ENCODE data around the gene CDH23.

The CDH23 gene

GRCh38 chr10:71735709-71736569, 339.2 kb downstream of the CDH23 start:
- peak; percentile 63 for DNase-seq

DNA sequence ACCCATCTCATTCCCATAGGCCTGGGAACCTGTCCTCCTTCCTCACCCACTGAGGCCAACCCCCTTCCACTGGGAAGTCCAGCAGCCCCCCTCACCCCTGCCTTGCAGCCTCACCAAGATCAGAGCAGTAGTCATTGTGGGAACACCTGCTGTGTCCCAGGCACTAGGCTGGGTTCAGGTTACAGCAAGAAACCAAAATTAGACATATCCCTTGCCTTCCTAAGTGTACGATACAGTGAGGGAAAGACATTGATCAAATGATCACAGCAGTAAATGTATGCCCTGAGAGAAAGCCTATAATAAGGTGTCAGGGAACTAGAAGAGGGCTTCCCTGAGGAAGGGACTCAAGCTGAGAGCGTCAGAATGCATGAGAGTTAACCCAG, 339.8 kb downstream of the CDH23 start:
- no peak for DNase-seq

- no peak for DNase-seq
These were observed 340.5 kb downstream of the CDH23 start for GRCh38 chr10:71737001-71737833.

DNA sequence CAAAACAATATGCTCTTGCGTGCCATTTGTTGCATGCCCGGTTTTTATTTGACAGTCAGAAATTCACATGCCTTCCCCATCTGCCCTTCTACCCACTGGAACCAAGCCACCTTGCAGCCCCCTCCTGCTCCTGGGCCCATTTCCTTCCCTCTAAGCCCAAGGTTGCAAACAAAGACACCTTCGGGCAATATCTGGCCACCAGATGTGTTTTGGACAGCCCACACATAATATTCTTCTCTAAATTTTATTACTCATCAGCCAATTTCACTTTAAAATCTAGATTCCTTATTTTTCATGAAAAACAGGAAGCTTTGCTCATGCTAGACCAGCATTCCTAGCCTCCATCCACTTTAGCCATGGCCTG, 341.1 kb downstream of the CDH23 start:
- DNase-seq, result no peak

- DNase-seq, result no peak
These were observed 342.7 kb downstream of the CDH23 start for GRCh38 chr10:71739358-71739900.

DNA sequence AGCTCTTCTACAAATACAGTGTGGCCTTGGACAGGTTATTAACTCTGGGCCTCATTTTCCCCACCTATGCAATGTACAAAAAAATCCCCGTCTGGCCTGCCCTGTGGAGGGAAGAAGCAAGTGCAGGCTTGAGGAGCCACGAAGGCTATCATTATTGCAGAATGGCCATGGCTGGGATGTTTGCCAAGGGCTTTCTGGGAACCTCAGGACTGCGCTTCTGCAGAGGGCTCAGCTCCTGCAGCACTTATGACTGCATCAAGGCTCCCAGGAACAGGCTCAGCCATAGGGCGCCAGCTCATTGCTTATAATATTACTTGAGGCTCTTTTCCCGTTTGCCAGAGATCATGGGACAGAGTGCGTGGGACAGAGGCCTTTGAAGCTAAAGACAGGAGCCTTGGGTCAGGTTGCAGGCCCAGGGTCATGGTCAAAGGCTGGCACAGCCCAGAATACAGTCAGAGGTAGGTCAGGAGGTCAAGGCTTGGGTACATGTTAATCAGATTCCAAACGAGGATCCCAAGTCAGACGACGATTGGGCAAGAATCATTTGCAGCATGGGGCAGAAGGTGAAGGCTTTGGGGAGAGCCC, 343.4 kb downstream of the CDH23 start:
- DNase-seq, result no peak

DNA sequence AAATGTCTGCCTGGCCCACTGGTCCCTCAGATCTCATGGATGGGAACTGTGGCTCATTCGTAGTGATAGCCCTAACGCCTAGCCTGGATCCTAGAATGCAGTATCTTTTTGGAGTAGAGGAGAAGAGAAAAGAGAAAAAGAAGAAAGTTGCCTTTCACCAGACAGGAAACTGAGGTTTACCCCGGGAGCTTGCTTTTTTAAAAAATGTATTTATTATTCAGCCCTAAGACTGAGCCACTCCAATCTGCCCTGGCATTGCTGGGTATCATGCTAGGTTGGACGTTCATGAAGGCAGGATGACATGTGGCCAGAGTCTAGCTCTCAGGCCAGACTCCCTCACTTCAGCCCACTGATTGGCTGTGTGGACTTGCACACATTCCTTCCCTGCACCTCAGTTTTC, 344.3 kb downstream of the CDH23 start:
- DNase-seq, result no peak

DNA sequence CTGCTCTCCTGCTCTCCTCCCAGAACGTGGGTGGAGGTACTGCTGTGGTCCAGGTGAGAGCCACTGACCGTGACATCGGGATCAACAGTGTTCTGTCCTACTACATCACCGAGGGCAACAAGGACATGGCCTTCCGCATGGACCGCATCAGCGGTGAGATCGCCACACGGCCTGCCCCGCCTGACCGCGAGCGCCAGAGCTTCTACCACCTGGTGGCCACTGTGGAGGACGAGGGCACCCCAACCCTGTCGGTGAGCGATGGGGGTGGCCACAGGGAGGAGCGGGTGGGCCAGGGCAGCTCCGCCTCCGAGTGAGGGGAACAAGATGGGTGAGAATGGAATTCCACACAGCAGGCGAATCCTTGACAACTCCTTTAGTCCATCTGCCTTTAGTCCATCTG, 345.0 kb downstream of the CDH23 start:
- no peak for DNase-seq

- DNase-seq, result no peak
These were observed 345.8 kb downstream of the CDH23 start for GRCh38 chr10:71742301-71743088.

DNA sequence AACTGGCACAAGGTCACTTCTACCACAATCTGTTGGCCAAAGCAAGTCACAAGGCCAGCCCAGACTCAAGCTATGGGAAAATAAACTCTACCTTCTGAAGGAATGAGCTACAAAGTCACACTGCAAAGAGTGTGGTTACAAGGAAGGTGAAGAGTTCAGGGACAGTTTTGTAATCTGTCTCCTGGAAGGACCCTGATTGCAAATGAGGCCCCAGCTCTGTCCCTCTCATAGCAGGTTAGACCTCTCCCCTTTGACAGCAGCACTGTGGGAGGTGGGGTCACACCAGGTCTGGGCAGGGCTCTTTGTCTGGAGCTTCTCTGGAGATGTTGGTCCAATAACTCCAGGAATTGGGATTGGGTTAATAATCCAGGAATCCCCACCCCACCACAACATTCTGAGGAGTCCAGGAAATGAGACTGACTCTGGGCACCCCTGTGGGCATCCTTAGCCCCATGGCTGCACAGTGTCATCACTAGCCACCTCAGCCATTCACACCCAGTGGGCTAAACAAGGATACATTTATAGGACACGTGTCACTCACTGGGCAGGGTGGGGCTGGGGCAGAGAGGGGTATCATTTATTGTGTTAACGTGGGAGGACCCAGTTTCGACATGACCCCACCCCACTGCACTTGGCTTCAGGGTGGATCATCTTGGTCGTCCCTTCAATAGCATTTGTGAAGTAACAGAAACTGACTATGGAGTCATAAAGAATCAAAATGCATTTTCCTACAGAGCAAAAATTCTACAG, 346.5 kb downstream of the CDH23 start:
- no peak for DNase-seq

- no peak for DNase-seq
These were observed 347.1 kb downstream of the CDH23 start for GRCh38 chr10:71743866-71744265.

GRCh38 chr10:71744897-71745663, 348.4 kb downstream of the CDH23 start:
- no peak for DNase-seq

DNA sequence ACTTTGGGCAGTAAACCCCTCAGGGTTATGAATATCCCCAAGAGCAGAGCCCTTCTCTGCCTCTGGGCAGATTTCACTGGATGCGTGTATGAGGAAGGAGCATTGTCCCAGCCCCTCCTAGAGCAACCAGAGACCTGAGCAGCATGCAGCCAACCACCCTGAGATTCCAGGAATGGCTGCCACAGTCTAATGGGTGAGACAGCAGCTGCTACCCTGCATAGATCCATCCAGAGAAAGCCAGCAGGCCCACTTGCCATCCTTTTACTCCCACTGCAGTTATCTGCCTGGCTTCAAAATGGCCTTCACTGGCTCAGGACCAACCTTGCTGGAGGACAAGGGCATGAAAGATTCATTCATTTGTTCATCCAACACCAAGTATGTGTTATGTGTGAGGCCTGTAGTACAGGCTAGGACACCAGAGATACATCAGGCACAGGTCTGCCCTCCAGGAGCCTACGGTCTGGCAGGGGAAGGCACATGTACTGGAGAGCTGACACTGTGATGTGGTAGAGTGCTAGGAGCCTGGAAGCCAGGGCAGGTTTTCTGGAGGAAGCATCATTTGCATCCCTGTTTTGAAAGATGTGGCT, 349.0 kb downstream of the CDH23 start:
- DNase-seq, result no peak

- DNase-seq, result no peak
These were observed 349.8 kb downstream of the CDH23 start for GRCh38 chr10:71746344-71747037.

DNA sequence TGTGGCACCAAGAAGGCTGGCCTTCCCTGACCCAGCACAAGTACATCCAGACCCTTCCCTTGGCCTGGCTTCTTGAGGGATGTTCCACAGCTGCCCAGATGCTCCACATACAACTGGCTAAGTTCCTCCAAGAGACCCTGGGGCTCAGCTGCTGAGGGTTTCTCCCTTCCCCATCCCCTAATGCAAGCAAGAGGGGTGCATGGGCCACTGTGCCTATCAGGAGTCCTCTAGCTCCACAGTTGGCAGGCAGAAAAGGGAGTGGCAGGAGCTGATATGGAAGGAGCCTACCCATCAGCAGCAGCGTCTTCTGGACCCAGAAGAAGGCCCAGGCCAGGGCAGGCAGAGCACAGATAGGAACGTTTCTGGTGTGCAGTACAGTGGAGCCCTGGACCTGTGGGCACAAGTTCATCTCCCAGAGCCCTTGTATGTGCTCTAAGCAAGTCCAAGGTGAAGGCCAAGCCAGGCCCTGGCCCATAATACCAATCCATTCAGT, 350.4 kb downstream of the CDH23 start:
- no peak for DNase-seq

GRCh38 chr10:71747551-71748523, 351.1 kb downstream of the CDH23 start:
- DNase-seq, result no peak

GRCh38 chr10:71748671-71749191, 352.0 kb downstream of the CDH23 start:
- peak; percentile 90 for DNase-seq

DNA sequence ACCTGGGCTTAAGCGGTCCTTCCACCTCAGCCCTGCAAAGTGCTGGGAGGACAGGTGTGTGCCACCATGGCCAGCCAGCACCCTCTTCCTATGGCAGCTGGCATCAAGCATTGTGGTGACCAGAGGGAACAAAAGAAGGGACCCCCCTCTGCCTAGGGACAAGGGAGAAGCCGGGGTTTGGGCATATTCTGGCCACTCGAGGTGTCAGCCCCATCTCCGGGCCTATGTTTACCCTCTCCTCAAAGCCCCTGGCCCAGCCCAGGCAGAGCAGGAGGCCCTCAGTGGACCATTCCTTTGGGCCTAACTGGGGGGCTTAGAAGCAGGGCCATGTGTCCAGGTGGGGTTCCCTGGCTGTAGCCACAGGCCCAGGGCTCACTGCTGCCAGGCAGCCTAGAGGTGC, 352.7 kb downstream of the CDH23 start:
- DNase-seq, result no peak
